Naive thymus-derived CD4-positive, alpha-beta T cell (primary cell): ENCODE results near the gene RPL35A. TPM values are rescaled to one million over a fixed set of nuclear protein-coding genes. Genes with fewer than 3 reads are reported as not detected.

Source experiments
- ATAC-seq: fragments of 150-1000 bp; cut with Tn5 transposase; 2 replicates; pipeline ENCODE4 v1.10.0; 2021; ENCODE audit warnings: mild to moderate bottlenecking, moderate library complexity
- CTCF ChIA-PET: fragments of 350-600 bp; sonication (Branson Sonifier 250); formaldehyde crosslinking; loops from one replicate; lab custom pipeline; 2021; ENCODE audit warnings: antibody characterized with exemption; lab: Charles Lee
- POLR2A ChIA-PET: fragments of 350-600 bp; sonication (Branson Sonifier 250); formaldehyde crosslinking; loops from one replicate; lab custom pipeline; 2021; ENCODE audit warnings: antibody characterized with exemption, inconsistent platforms; lab: Charles Lee
- DNase-seq, 9 donors: peaks; one replicate each; pipeline versions ENCODE4 v3.0.0 to v3.0.0-alpha.2; 2020 to 2022; ENCODE audit warnings: mixed read lengths in 1 of 9
- H3K27ac ChIP-seq: one replicate; pipeline ENCODE4 v1.7.0; 2013; ENCODE audit warnings: mild to moderate bottlenecking, low read depth, low read length, moderate library complexity
- H3K27me3 ChIP-seq, 2 donors: one replicate each; pipeline ENCODE4 v1.7.0; 2013; ENCODE audit warnings: low read length in 2 of 2, mild to moderate bottlenecking in 2 of 2, moderate library complexity in 2 of 2; ENCODE audit not compliant: control insufficient read depth in 2 of 2, insufficient read depth in 2 of 2
- H3K36me3 ChIP-seq, 3 experiments: 1 replicate in 2 of 3; 2 replicates in 1 of 3; pipeline ENCODE4 v1.7.0; 2013; ENCODE audit warnings: low read length in 3 of 3, mild to moderate bottlenecking in 3 of 3, moderate library complexity in 1 of 3; ENCODE audit not compliant: insufficient read depth in 3 of 3, control insufficient read depth in 2 of 3
- H3K4me1 ChIP-seq, 2 donors: one replicate each; pipeline ENCODE4 v1.7.0; 2013; ENCODE audit warnings: low read length in 2 of 2, mild to moderate bottlenecking in 2 of 2, moderate library complexity in 1 of 2; ENCODE audit not compliant: control insufficient read depth in 2 of 2, insufficient read depth in 2 of 2
- H3K4me3 ChIP-seq: 2 replicates; pipeline ENCODE4 v1.7.0; 2013; ENCODE audit warnings: mild to moderate bottlenecking, low read length
- H3K9me3 ChIP-seq, 3 experiments: 1 replicate in 2 of 3; 2 replicates in 1 of 3; pipeline ENCODE4 v1.7.0; 2013; ENCODE audit warnings: low read length in 3 of 3; ENCODE audit not compliant: control insufficient read depth in 2 of 3
- H3K27ac Mint-ChIP-seq, 9 donors: one replicate each; pipeline ENCODE4 v1.8.0; 2020 to 2022; ENCODE audit warnings: mixed read lengths in 9 of 9, mild to moderate bottlenecking in 8 of 9, moderate library complexity in 5 of 9, inconsistent platforms in 2 of 9
- H3K27me3 Mint-ChIP-seq, 5 donors: one replicate each; pipeline ENCODE4 v1.8.0; 2021 to 2022; ENCODE audit warnings: mixed read lengths in 5 of 5, mild to moderate bottlenecking in 1 of 5
- H3K36me3 Mint-ChIP-seq, 5 donors: one replicate each; pipeline ENCODE4 v1.8.0; 2020 to 2022; ENCODE audit warnings: mixed read lengths in 5 of 5, mild to moderate bottlenecking in 3 of 5, inconsistent platforms in 1 of 5
- H3K4me1 Mint-ChIP-seq, 7 donors: one replicate each; pipeline ENCODE4 v1.8.0; 2020 to 2022; ENCODE audit warnings: mixed read lengths in 7 of 7, mild to moderate bottlenecking in 3 of 7, inconsistent platforms in 1 of 7
- H3K4me3 Mint-ChIP-seq, 10 donors: one replicate each; pipeline ENCODE4 v1.8.0; 2020 to 2022; ENCODE audit warnings: mild to moderate bottlenecking in 10 of 10, mixed read lengths in 10 of 10, moderate library complexity in 6 of 10, inconsistent platforms in 2 of 10
- H3K9me3 Mint-ChIP-seq, 11 donors: one replicate each; pipeline ENCODE4 v1.8.0; 2020 to 2022; ENCODE audit warnings: mixed read lengths in 11 of 11, mild to moderate bottlenecking in 4 of 11, inconsistent platforms in 1 of 11, moderate library complexity in 1 of 11
- intact Hi-C, 2 donors: fragments of 100-400 bp; cut with micrococcal nuclease; formaldehyde crosslinking; loops; one replicate each; pipeline ENCODE4 v1.15.1; 2023
- polyA plus RNA-seq, 2 donors: library from polyadenylated mRNA; unstranded; fragments of 300-500 nt; fragmentation: Illumina TruSeq; gene quantifications; one replicate each; pipeline ENCODE4 v1.2.3, GENCODE V29; 2021
- total RNA-seq, 6 experiments: library from RNA in 5 of 6; stranded (reverse) in 5 of 6; gene quantifications; 1 replicate in 5 of 6; 2 replicates in 1 of 6; pipeline ENCODE4 v1.2.3 and lab custom pipeline; 2021 to 2026

Gene RPL35A
- total and polyA plus RNA-seq, 7 experiments from 2014 or later = 1,070 to 2,760 (median 1,979) TPM

- DNase-seq (no peak), ATAC-seq (no peak)
- Histone ChIP-seq H3K27me3 (no peaks in the 10 kb centered on the region), H3K36me3 (peaks cover 0 to 50% (median 40%) of the 10 kb centered on the region in 3 experiments), H3K4me1 (peaks cover 14 to 26% of the 10 kb centered on the region in 2 donors), H3K9me3 (no peaks in the 10 kb centered on the region), H3K4me3 (peak overlapping the region; percentile 97), H3K27ac (peak overlapping the region; percentile 93)
- POLR2A ChIA-PET = interaction anchor here (0.7 to 3.0 kb wide), 6 partner anchors 7 to 18 kb away, joined by 4 to 26 read pairs (median 5); partner anchors contain the start of gene LMLN
- Mint-ChIP-seq H3K4me1 (peaks cover 27 to 53% (median 41%) of the 10 kb centered on the region in 7 donors), H3K27me3 (peaks cover 0 to 2% (median 0%) of the 10 kb centered on the region in 5 donors), H3K9me3 (peaks cover 0 to 4% (median 0%) of the 10 kb centered on the region in 11 donors), H3K27ac (peak overlapping the region; percentile 95 to 100 (median 100)), H3K4me3 (peak overlapping the region; percentile 91 to 99 (median 96)), H3K36me3 (peaks cover 10 to 39% (median 31%) of the 10 kb centered on the region in 5 donors)
- intact Hi-C loops = loop anchor here in 1 of 2 donors (10.0 kb wide), 2 partner anchors 157 to 397 kb away; partner anchors contain the start of genes BDH1 and LRCH3
- CTCF ChIA-PET = no interaction called here
These were observed 1.5 kb downstream of the RPL35A start for GRCh38 chr3:197951392-197951990.

DNA sequence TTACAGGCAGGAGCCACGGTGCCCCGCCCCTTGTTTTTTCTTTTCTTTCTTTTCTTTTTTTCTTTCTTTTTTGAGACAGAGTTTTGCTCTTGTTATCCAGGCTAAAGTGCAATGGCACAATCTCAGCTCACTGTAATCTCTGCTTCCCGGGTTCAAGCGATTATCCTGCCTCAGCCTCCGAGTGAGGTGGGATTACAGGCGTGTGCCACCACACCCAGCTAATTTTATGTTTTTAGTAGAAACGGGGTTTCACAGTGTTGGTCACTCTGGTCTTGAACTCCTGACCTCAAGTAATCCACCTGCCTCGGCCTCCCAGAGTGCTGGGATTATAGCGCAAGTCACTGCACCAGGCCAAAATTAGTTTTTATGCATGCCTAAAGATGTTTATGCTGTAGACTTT, 2.5 kb downstream of the RPL35A start:
- intact Hi-C loops = loop anchor here in 1 of 2 donors (10.0 kb wide), 2 partner anchors 158 to 398 kb away; partner anchors contain the start of genes BDH1 and LRCH3
- H3K27me3 ChIP-seq = no peaks in the 10 kb centered on the region
- Mint-ChIP-seq H3K9me3 (peaks cover 0 to 4% (median 0%) of the 10 kb centered on the region in 11 donors), H3K4me3 (peak overlapping the region in 7 of 10 donors; percentile 29 to 91 (median 46)), H3K36me3 (peaks cover 10 to 39% (median 36%) of the 10 kb centered on the region in 5 donors), H3K4me1 (peaks cover 29 to 61% (median 46%) of the 10 kb centered on the region in 7 donors), H3K27ac (peak overlapping the region in 4 of 9 donors; percentile 10 to 76 (median 18)), H3K27me3 (peaks cover 0 to under 1% (median 0%) of the 10 kb centered on the region in 5 donors)
- DNase-seq (no peak), ATAC-seq (no peak)
- peaks cover 0 to 57% (median 40%) of the 10 kb centered on the region in 3 experiments for H3K36me3 ChIP-seq
- H3K27ac ChIP-seq = no peak overlapping the region
- H3K4me1 ChIP-seq = peaks cover 14 to 26% of the 10 kb centered on the region in 2 donors
- CTCF ChIA-PET = no interaction called here
- H3K4me3 ChIP-seq = no peak overlapping the region
- POLR2A ChIA-PET = interaction anchor here (0.6 kb wide), 2 partner anchors 425 to 1523 kb away, joined by 3 to 7 read pairs; no protein-coding TSS in a partner anchor
- H3K9me3 ChIP-seq = no peaks in the 10 kb centered on the region

GRCh38 chr3:197953325-197953724, 3.3 kb downstream of the RPL35A start:
- no peak for ATAC-seq
- H3K27ac Mint-ChIP-seq = peak overlapping the region in 8 of 9 donors; percentile 6 to 80 (median 52)
- no peaks in the 10 kb centered on the region for H3K27me3 Mint-ChIP-seq
- H3K36me3 Mint-ChIP-seq = peaks cover 10 to 43% (median 38%) of the 10 kb centered on the region in 5 donors
- intact Hi-C loops = loop anchor here in 1 of 2 donors (10.0 kb wide), 2 partner anchors 159 to 399 kb away; partner anchors contain the start of genes BDH1 and LRCH3
- H3K4me1 ChIP-seq = peaks cover 14 to 27% of the 10 kb centered on the region in 2 donors
- H3K4me1 Mint-ChIP-seq = peaks cover 35 to 70% (median 53%) of the 10 kb centered on the region in 7 donors
- ChIA-PET POLR2A (interaction anchor here (0.6 to 1.7 kb wide), 2 partner anchors 10 to 1080 kb away, joined by 3 to 5 read pairs; no protein-coding TSS in a partner anchor), CTCF (no interaction called here)
- H3K36me3 ChIP-seq = peaks cover 0 to 59% (median 40%) of the 10 kb centered on the region in 3 experiments
- peaks cover 0 to 4% (median 0%) of the 10 kb centered on the region in 11 donors for H3K9me3 Mint-ChIP-seq
- no peak overlapping the region for H3K27ac ChIP-seq
- DNase-seq = no peak
- H3K4me3 Mint-ChIP-seq = peak overlapping the region; percentile 7 to 82 (median 46)
- H3K9me3 ChIP-seq = no peaks in the 10 kb centered on the region
- no peak overlapping the region for H3K4me3 ChIP-seq
- no peaks in the 10 kb centered on the region for H3K27me3 ChIP-seq

DNA sequence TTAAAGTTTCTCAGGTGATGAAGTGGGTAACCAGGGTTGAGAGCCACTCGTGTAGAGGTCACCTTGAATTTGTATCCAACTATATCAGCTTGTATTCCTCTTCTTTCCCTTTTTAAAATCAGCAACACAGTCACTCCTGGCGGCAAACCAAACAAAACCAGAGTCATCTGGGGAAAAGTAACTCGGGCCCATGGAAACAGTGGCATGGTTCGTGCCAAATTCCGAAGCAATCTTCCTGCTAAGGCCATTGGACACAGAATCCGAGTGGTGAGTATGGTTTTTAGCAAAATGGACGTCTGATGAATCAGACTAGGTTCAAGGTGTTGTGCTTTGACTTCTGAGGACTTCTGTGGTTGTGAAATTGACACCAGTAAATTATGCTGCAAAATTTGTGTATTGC, 3.9 kb downstream of the RPL35A start:
- Mint-ChIP-seq H3K36me3 (peaks cover 10 to 45% (median 39%) of the 10 kb centered on the region in 5 donors), H3K27me3 (no peaks in the 10 kb centered on the region), H3K4me1 (peaks cover 37 to 74% (median 59%) of the 10 kb centered on the region in 7 donors), H3K9me3 (peaks cover 0 to 4% (median 0%) of the 10 kb centered on the region in 11 donors), H3K4me3 (peak overlapping the region in 5 of 10 donors; percentile 30 to 52 (median 44)), H3K27ac (peak overlapping the region in 4 of 9 donors; percentile 38 to 80 (median 41))
- ATAC-seq (no peak), DNase-seq (no peak)
- H3K27me3 ChIP-seq = no peaks in the 10 kb centered on the region
- H3K9me3 ChIP-seq = no peaks in the 10 kb centered on the region
- H3K27ac ChIP-seq = no peak overlapping the region
- intact Hi-C loops = loop anchor here in 1 of 2 donors (10.0 kb wide), 2 partner anchors 159 to 399 kb away; partner anchors contain the start of genes BDH1 and LRCH3
- ChIA-PET CTCF (no interaction called here), POLR2A (interaction anchor here (0.6 to 1.7 kb wide), 2 partner anchors 10 to 1080 kb away, joined by 3 to 5 read pairs; no protein-coding TSS in a partner anchor)
- H3K4me1 ChIP-seq = peaks cover 14 to 32% of the 10 kb centered on the region in 2 donors
- no peak overlapping the region for H3K4me3 ChIP-seq
- H3K36me3 ChIP-seq = peaks cover 0 to 59% (median 40%) of the 10 kb centered on the region in 3 experiments

GRCh38 chr3:197955892-197956477, 6.0 kb downstream of the RPL35A start:
- no peak for ATAC-seq

DNA sequence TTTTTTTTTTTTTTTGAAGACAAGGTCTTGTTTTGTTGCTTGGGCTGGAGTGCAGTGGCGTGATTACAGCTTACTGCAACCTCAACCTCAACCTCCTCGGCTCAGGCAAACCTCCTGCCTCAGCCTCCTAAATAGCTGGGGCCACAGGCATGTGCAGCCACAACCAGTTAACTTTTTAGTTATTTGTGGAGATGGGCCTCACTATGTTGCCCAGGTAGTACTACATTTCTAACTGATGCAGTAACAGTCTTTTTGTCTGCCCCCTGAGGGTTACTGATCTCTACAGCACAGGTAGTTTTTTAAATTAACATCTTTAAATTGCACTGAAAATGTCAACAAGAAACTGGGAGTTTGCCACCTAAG, 6.6 kb downstream of the RPL35A start:
- Mint-ChIP-seq H3K27ac (peak overlapping the region in 5 of 9 donors; percentile 36 to 92 (median 80)), H3K4me3 (no peak overlapping the region), H3K27me3 (no peaks in the 10 kb centered on the region), H3K9me3 (peaks cover 0 to 2% (median 0%) of the 10 kb centered on the region in 11 donors), H3K36me3 (peaks cover 10 to 41% (median 25%) of the 10 kb centered on the region in 5 donors), H3K4me1 (peaks cover 44 to 75% (median 60%) of the 10 kb centered on the region in 7 donors)
- Histone ChIP-seq H3K4me3 (no peak overlapping the region), H3K36me3 (peaks cover 0 to 58% (median 35%) of the 10 kb centered on the region in 3 experiments), H3K27me3 (no peaks in the 10 kb centered on the region), H3K4me1 (peaks cover 18 to 39% of the 10 kb centered on the region in 2 donors), H3K9me3 (no peaks in the 10 kb centered on the region), H3K27ac (peak overlapping the region; percentile 10)
- no peak for ATAC-seq
- ChIA-PET CTCF (no interaction called here), POLR2A (no interaction called here)
- intact Hi-C loops = loop anchor here in 1 of 2 donors (10.0 kb wide), 2 partner anchors 162 to 402 kb away; partner anchors contain the start of genes BDH1 and LRCH3
- no peak for DNase-seq

More at GRCh38 chr3:197955892-197956477, 6.0 kb downstream of the RPL35A start:
- no peaks in the 10 kb centered on the region for H3K27me3 Mint-ChIP-seq
- peaks cover 39 to 75% (median 59%) of the 10 kb centered on the region in 7 donors for H3K4me1 Mint-ChIP-seq
- no peaks in the 10 kb centered on the region for H3K27me3 ChIP-seq
- intact Hi-C loops = loop anchor here in 1 of 2 donors (10.0 kb wide), 2 partner anchors 161 to 401 kb away; partner anchors contain the start of genes BDH1 and LRCH3
- H3K4me3 ChIP-seq = no peak overlapping the region
- H3K36me3 Mint-ChIP-seq = peaks cover 10 to 44% (median 29%) of the 10 kb centered on the region in 5 donors
- DNase-seq = no peak
- peaks cover 0 to 63% (median 40%) of the 10 kb centered on the region in 3 experiments for H3K36me3 ChIP-seq
- no peak overlapping the region for H3K4me3 Mint-ChIP-seq
- no peaks in the 10 kb centered on the region for H3K9me3 ChIP-seq
- peak overlapping the region in 3 of 9 donors; percentile 46 to 77 (median 59) for H3K27ac Mint-ChIP-seq
- POLR2A ChIA-PET = no interaction called here
- CTCF ChIA-PET = no interaction called here
- H3K9me3 Mint-ChIP-seq = peaks cover 0 to 2% (median 0%) of the 10 kb centered on the region in 11 donors
- peaks cover 16 to 39% of the 10 kb centered on the region in 2 donors for H3K4me1 ChIP-seq
- H3K27ac ChIP-seq = no peak overlapping the region
